GM23338 (cell line): ENCODE results near the gene GPC5. TPM values are rescaled to one million over a fixed set of nuclear protein-coding genes. Genes with fewer than 3 reads are reported as not detected.

Experiments used
- ATAC-seq: fragments of 200-7000 bp; cut with Tn5 transposase; 3 replicates; pipeline ENCODE4 v1.9.1; 2020
- DNase-seq: peaks from one replicate; pipeline ENCODE4 v3.0.0-alpha.2; 2015; ENCODE audit warnings: low spot score
- H2AFZ ChIP-seq: fragments of 200-600 bp; sonication (generic); 2 replicates; pipeline ENCODE4 v1.8.0; 2016; ENCODE audit warnings: antibody characterized with exemption, mild to moderate bottlenecking, moderate library complexity
- H3F3A ChIP-seq: fragments of 200-600 bp; sonication (generic); replicated peaks from 2 replicates; pipeline ENCODE4 v1.8.0; 2017; ENCODE audit warnings: antibody characterized with exemption, mixed run types, low read depth
- H3K27ac ChIP-seq: fragments of 200-600 bp; sonication (generic); 2 replicates; pipeline ENCODE4 v1.6.1; 2016; ENCODE audit warnings: low read depth
- H3K27me3 ChIP-seq: fragments of 200-600 bp; sonication (generic); 2 replicates; pipeline ENCODE4 v1.8.0; 2016; ENCODE audit warnings: mild to moderate bottlenecking, mixed run types, moderate library complexity; ENCODE audit not compliant: insufficient read depth
- H3K36me3 ChIP-seq: fragments of 200-600 bp; sonication (generic); 2 replicates; pipeline ENCODE4 v1.8.0; 2016; ENCODE audit warnings: mild to moderate bottlenecking; ENCODE audit not compliant: insufficient read depth
- H3K4me1 ChIP-seq: fragments of 200-600 bp; sonication (generic); 2 replicates; pipeline ENCODE4 v1.8.0; 2016; ENCODE audit warnings: mild to moderate bottlenecking, moderate library complexity; ENCODE audit not compliant: insufficient read depth
- H3K4me2 ChIP-seq: fragments of 200-600 bp; sonication (generic); 2 replicates; pipeline ENCODE4 v1.7.1; 2017; ENCODE audit warnings: mixed run types
- H3K4me3 ChIP-seq: fragments of 200-600 bp; sonication (generic); 2 replicates; pipeline ENCODE4 v1.6.1; 2016; ENCODE audit warnings: mixed run types
- H3K79me2 ChIP-seq: fragments of 200-600 bp; sonication (generic); replicated peaks from 2 replicates; pipeline ENCODE4 v1.8.0; 2017; ENCODE audit warnings: mild to moderate bottlenecking; ENCODE audit not compliant: insufficient read depth
- H3K9me2 ChIP-seq: fragments of 200-600 bp; sonication (generic); 2 replicates; pipeline ENCODE4 v1.8.0; 2017; ENCODE audit not compliant: insufficient read depth
- H4K20me1 ChIP-seq: fragments of 200-600 bp; sonication (generic); replicated peaks from 2 replicates; pipeline ENCODE4 v1.8.0; 2017; ENCODE audit warnings: mild to moderate bottlenecking; ENCODE audit not compliant: insufficient read depth
- H3K27ac Mint-ChIP-seq: 2 replicates; pipeline ENCODE4 v1.8.0; 2020; ENCODE audit warnings: inconsistent platforms, mild to moderate bottlenecking, moderate library complexity, mixed read lengths
- H3K27me3 Mint-ChIP-seq: 3 replicates; pipeline ENCODE4 v1.8.0; 2022; ENCODE audit warnings: low read depth, mild to moderate bottlenecking, moderate library complexity, mixed read lengths, inconsistent platforms; ENCODE audit not compliant: insufficient read depth, poor library complexity
- H3K36me3 Mint-ChIP-seq: 3 replicates; pipeline ENCODE4 v1.8.0; 2021; ENCODE audit warnings: low read depth, mild to moderate bottlenecking, inconsistent platforms, moderate library complexity, mixed read lengths
- H3K4me1 Mint-ChIP-seq: 3 replicates; pipeline ENCODE4 v1.8.0; 2020; ENCODE audit warnings: mild to moderate bottlenecking, inconsistent platforms, mixed read lengths
- H3K4me3 Mint-ChIP-seq: 3 replicates; pipeline ENCODE4 v1.8.0; 2021; ENCODE audit warnings: moderate library complexity, mild to moderate bottlenecking, inconsistent platforms, mixed read lengths
- H3K9me3 Mint-ChIP-seq: 3 replicates; pipeline ENCODE4 v1.8.0; 2020; ENCODE audit warnings: moderate library complexity, mild to moderate bottlenecking, inconsistent platforms, mixed read lengths
- CREB1 ChIP-seq: fragments of 250-450 bp; sonication (Bioruptor Pico); IDR thresholded peaks from 2 replicates; pipeline ENCODE4 v1.5.0; 2020; ENCODE audit warnings: low read depth, mild to moderate bottlenecking, moderate library complexity
- CTCF ChIP-seq, 2 experiments: fragments of 200-600 bp in 1 of 2; sonication (generic) in 1 of 2; conservative IDR thresholded peaks; 2 replicates each; pipeline versions ENCODE4 v1.5.1 to v1.6.1; 2016 to 2017; ENCODE audit warnings: antibody characterized with exemption in 2 of 2, low read depth in 2 of 2, mild to moderate bottlenecking in 2 of 2, moderate library complexity in 1 of 2
- ETS1 ChIP-seq: IDR thresholded peaks from 2 replicates; pipeline ENCODE4 v1.6.1; 2016; ENCODE audit warnings: antibody characterized with exemption
- EZH2 ChIP-seq: fragments of 200-600 bp; sonication (generic); IDR thresholded peaks from one replicate; pipeline ENCODE4 v1.8.0; 2017; ENCODE audit warnings: antibody characterized with exemption, mild to moderate bottlenecking, low read depth; ENCODE audit not compliant: unreplicated experiment
- EZH2phosphoT487 ChIP-seq: fragments of 200-600 bp; sonication (generic); IDR thresholded peaks from one replicate; pipeline ENCODE4 v1.8.1; 2018; ENCODE audit warnings: antibody characterized with exemption; ENCODE audit not compliant: unreplicated experiment
- JUNB ChIP-seq: IDR thresholded peaks from one replicate; pipeline ENCODE4 v1.6.1; 2016; ENCODE audit warnings: antibody characterized with exemption; ENCODE audit not compliant: unreplicated experiment
- NANOG ChIP-seq: IDR thresholded peaks from 2 replicates; pipeline ENCODE4 v1.6.1; 2016; ENCODE audit warnings: antibody characterized with exemption, borderline replicate concordance
- POLR2AphosphoS5 ChIP-seq: IDR thresholded peaks from 2 replicates; pipeline ENCODE4 v1.6.1; 2016; ENCODE audit warnings: antibody characterized with exemption, low read depth
- STAT1 ChIP-seq: IDR thresholded peaks from one replicate; pipeline ENCODE4 v1.6.1; 2016; ENCODE audit warnings: antibody characterized with exemption; ENCODE audit not compliant: unreplicated experiment
- ZNF114 ChIP-seq: fragments of 250-450 bp; sonication (Bioruptor Pico); IDR thresholded peaks from 2 replicates; pipeline ENCODE4 v1.5.0; 2020; ENCODE audit warnings: mild to moderate bottlenecking, moderate library complexity
- ZNF331 ChIP-seq: fragments of 250-450 bp; sonication (Bioruptor Pico); IDR thresholded peaks from 2 replicates; pipeline ENCODE4 v1.5.0; 2020; ENCODE audit warnings: low read depth, mild to moderate bottlenecking, moderate library complexity
- polyA plus RNA-seq: library from polyadenylated mRNA; unstranded; fragments of >200 nt; fragmentation: Nextera tagmentation; extraction: Ambion mirVana; gene quantifications from 2 replicates; pipeline ENCODE4 v1.2.1, GENCODE V29; 2016
- total RNA-seq: library from RNA; depleted of rRNA; stranded (reverse); fragments of >200 nt; shearing (Covaris generic); gene quantifications from 2 replicates; pipeline ENCODE4 v1.2.3, GENCODE V29; 2014
- TF ChIP-seq, protein P1 (sequence below): fragments of 250-450 bp; sonication (Bioruptor Pico); IDR thresholded peaks from 2 replicates; pipeline ENCODE4 v1.5.0; 2020; ENCODE audit warnings: mild to moderate bottlenecking, moderate library complexity
- TF ChIP-seq, protein P2 (sequence below): IDR thresholded peaks from one replicate; pipeline ENCODE4 v1.6.1; 2018; ENCODE audit warnings: antibody characterized with exemption; ENCODE audit not compliant: unreplicated experiment

GPC5 gene
- total and polyA plus RNA-seq, 2 experiments from 2014 or later = 0.95 to 1.1 TPM

DNA sequence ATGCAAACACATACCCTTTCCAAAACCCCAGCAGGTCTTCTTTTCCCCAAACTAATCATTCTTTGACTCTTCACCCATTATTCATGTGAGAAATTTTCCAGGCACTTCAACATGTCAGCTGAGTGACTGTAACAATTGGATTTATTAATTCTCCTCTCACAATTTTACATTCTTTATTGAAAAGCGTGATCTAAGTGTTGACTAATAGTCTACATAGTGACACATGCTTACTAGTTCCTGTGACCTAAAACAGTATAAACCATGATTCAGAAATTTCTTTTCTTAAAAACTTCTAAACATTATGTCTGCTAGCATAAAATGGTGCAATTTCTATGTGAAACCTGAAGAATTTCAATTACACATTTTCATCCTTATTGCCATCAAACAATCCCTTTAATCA, 532.3 kb downstream of the GPC5 start (continued):
- TF ChIP-seq, protein P1, sequence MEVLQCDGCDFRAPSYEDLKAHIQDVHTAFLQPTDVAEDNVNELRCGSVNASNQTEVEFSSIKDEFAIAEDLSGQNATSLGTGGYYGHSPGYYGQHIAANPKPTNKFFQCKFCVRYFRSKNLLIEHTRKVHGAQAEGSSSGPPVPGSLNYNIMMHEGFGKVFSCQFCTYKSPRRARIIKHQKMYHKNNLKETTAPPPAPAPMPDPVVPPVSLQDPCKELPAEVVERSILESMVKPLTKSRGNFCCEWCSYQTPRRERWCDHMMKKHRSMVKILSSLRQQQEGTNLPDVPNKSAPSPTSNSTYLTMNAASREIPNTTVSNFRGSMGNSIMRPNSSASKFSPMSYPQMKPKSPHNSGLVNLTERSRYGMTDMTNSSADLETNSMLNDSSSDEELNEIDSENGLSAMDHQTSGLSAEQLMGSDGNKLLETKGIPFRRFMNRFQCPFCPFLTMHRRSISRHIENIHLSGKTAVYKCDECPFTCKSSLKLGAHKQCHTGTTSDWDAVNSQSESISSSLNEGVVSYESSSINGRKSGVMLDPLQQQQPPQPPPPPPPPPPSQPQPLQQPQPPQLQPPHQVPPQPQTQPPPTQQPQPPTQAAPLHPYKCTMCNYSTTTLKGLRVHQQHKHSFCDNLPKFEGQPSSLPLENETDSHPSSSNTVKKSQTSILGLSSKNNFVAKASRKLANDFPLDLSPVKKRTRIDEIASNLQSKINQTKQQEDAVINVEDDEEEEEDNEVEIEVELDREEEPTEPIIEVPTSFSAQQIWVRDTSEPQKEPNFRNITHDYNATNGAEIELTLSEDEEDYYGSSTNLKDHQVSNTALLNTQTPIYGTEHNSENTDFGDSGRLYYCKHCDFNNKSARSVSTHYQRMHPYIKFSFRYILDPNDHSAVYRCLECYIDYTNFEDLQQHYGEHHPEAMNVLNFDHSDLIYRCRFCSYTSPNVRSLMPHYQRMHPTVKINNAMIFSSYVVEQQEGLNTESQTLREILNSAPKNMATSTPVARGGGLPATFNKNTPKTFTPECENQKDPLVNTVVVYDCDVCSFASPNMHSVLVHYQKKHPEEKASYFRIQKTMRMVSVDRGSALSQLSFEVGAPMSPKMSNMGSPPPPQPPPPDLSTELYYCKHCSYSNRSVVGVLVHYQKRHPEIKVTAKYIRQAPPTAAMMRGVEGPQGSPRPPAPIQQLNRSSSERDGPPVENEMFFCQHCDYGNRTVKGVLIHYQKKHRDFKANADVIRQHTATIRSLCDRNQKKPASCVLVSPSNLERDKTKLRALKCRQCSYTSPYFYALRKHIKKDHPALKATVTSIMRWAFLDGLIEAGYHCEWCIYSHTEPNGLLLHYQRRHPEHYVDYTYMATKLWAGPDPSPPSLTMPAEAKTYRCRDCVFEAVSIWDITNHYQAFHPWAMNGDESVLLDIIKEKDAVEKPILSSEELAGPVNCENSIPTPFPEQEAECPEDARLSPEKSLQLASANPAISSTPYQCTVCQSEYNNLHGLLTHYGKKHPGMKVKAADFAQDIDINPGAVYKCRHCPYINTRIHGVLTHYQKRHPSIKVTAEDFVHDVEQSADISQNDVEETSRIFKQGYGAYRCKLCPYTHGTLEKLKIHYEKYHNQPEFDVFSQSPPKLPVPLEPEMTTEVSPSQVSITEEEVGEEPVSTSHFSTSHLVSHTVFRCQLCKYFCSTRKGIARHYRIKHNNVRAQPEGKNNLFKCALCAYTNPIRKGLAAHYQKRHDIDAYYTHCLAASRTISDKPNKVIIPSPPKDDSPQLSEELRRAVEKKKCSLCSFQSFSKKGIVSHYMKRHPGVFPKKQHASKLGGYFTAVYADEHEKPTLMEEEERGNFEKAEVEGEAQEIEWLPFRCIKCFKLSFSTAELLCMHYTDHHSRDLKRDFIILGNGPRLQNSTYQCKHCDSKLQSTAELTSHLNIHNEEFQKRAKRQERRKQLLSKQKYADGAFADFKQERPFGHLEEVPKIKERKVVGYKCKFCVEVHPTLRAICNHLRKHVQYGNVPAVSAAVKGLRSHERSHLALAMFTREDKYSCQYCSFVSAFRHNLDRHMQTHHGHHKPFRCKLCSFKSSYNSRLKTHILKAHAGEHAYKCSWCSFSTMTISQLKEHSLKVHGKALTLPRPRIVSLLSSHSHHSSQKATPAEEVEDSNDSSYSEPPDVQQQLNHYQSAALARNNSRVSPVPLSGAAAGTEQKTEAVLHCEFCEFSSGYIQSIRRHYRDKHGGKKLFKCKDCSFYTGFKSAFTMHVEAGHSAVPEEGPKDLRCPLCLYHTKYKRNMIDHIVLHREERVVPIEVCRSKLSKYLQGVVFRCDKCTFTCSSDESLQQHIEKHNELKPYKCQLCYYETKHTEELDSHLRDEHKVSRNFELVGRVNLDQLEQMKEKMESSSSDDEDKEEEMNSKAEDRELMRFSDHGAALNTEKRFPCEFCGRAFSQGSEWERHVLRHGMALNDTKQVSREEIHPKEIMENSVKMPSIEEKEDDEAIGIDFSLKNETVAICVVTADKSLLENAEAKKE = no peak
- TF ChIP-seq POLR2AphosphoS5 (no peak), EZH2 (no peak), NANOG (no peak), ETS1 (no peak)

DNA sequence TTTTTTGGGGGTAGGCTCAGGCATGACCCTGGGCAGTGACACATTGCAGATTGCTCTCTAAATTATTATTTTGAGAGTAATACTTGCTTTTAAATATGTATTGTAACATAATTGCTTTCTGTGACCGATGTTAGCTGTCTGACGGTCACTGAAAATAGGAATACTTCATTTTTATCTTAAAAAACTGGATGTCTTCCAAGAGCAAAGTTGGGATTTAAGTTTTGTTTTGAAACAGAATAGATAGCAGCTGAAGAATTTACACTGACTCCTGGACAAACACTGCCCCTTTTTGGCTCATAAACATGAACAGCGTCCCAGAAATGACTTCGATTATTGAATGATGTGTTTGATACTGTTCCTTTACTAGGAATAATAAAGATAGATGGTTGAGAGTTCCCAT, 535.9 kb downstream of the GPC5 start:
- Mint-ChIP-seq H3K36me3 (no peaks in the 10 kb centered on the region), H3K27ac (no peak overlapping the region), H3K27me3 (no peaks in the 10 kb centered on the region), H3K4me1 (no peaks in the 10 kb centered on the region), H3K9me3 (no peaks in the 10 kb centered on the region), H3K4me3 (no peak overlapping the region)
- H3K4me2 ChIP-seq = no peak overlapping the region
- H3F3A ChIP-seq = no peaks in the 10 kb centered on the region
- H4K20me1 ChIP-seq = no peaks in the 10 kb centered on the region
- ATAC-seq (no peak), DNase-seq (no peak)
- H3K9me2 ChIP-seq = no peaks in the 10 kb centered on the region; the same call in 1 of the 2 replicates
- no peaks in the 10 kb centered on the region for H3K27me3 ChIP-seq
- H3K4me1 ChIP-seq = no peaks in the 10 kb centered on the region
- no peak overlapping the region for H3K27ac ChIP-seq
- H3K4me3 ChIP-seq = no peak overlapping the region
- H2AFZ ChIP-seq = no peak overlapping the region
- H3K79me2 ChIP-seq = no peaks in the 10 kb centered on the region
- no peaks in the 10 kb centered on the region for H3K36me3 ChIP-seq
- TF ChIP-seq CTCF (conservative IDR thresholded peaks at IDR 0.05; ENCODE audit: low read depth in 2 of 2) = no peak
- TF ChIP-seq STAT1 = no peak
- no peak for TF ChIP-seq EZH2phosphoT487
- TF ChIP-seq NANOG = no peak
- no peak for TF ChIP-seq ZNF331
- no peak for TF ChIP-seq EZH2
- TF ChIP-seq CREB1 (CRISPR knock-in tag) = no peak
- no peak for TF ChIP-seq JUNB
- TF ChIP-seq, protein P2, sequence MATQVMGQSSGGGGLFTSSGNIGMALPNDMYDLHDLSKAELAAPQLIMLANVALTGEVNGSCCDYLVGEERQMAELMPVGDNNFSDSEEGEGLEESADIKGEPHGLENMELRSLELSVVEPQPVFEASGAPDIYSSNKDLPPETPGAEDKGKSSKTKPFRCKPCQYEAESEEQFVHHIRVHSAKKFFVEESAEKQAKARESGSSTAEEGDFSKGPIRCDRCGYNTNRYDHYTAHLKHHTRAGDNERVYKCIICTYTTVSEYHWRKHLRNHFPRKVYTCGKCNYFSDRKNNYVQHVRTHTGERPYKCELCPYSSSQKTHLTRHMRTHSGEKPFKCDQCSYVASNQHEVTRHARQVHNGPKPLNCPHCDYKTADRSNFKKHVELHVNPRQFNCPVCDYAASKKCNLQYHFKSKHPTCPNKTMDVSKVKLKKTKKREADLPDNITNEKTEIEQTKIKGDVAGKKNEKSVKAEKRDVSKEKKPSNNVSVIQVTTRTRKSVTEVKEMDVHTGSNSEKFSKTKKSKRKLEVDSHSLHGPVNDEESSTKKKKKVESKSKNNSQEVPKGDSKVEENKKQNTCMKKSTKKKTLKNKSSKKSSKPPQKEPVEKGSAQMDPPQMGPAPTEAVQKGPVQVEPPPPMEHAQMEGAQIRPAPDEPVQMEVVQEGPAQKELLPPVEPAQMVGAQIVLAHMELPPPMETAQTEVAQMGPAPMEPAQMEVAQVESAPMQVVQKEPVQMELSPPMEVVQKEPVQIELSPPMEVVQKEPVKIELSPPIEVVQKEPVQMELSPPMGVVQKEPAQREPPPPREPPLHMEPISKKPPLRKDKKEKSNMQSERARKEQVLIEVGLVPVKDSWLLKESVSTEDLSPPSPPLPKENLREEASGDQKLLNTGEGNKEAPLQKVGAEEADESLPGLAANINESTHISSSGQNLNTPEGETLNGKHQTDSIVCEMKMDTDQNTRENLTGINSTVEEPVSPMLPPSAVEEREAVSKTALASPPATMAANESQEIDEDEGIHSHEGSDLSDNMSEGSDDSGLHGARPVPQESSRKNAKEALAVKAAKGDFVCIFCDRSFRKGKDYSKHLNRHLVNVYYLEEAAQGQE = no peak
- no peak for TF ChIP-seq ZNF114 (CRISPR knock-in tag)
- TF ChIP-seq POLR2AphosphoS5 = no peak
